ENCODE measurements around the gene KRTAP10-8.
"Not testable (repeated sequence)": the region's sequence is repeated elsewhere in the genome, so short reads cannot be mapped to it uniquely, and the experiment has no call there.

DNA sequence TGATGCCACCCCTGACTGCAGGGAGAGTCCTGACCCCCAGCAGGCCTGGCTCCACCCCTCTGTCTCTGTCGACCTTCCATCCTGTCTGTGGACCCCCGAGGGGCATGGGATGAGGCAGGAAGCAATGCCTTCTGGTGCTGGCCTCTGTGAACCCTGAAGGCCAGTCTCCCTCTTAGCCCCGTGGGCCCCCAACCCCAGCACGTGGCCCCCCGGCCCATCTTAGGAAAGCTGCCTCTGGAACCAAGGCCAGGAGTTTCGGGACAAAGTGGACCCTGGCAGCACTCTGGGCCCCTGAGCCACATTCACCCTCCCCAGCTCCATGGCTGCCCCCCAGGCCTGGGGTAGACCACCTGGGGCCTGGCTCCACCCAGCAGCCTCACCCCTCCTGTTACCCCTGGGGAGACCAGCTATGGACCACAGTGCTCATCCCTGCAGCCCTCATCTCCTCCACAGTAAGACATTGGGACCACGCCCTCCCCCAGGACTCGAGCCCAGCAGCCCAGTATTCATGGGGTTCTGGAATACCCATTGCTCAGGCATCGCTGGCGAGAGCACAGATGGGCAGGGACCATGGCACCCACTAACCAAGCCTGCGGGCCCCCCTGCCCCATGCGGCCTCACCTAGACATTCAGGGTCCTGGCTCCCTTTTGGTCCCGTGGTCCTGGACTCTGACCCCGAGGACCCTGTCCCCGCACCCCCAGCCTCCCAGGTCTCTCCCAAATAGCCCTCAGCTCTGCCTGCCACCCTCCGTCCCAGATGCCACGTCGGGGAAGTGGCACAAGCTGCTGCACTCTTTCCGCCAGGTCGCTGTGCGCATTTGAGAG lies 26.8 kb downstream of the KRTAP10-8 start:
- TF ChIP-seq, protein P1, sequence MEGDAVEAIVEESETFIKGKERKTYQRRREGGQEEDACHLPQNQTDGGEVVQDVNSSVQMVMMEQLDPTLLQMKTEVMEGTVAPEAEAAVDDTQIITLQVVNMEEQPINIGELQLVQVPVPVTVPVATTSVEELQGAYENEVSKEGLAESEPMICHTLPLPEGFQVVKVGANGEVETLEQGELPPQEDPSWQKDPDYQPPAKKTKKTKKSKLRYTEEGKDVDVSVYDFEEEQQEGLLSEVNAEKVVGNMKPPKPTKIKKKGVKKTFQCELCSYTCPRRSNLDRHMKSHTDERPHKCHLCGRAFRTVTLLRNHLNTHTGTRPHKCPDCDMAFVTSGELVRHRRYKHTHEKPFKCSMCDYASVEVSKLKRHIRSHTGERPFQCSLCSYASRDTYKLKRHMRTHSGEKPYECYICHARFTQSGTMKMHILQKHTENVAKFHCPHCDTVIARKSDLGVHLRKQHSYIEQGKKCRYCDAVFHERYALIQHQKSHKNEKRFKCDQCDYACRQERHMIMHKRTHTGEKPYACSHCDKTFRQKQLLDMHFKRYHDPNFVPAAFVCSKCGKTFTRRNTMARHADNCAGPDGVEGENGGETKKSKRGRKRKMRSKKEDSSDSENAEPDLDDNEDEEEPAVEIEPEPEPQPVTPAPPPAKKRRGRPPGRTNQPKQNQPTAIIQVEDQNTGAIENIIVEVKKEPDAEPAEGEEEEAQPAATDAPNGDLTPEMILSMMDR (tag by site-specific recombination; IDR thresholded peaks at IDR 0.05) = not testable (repeated sequence)
- TF ChIP-seq, protein P2, sequence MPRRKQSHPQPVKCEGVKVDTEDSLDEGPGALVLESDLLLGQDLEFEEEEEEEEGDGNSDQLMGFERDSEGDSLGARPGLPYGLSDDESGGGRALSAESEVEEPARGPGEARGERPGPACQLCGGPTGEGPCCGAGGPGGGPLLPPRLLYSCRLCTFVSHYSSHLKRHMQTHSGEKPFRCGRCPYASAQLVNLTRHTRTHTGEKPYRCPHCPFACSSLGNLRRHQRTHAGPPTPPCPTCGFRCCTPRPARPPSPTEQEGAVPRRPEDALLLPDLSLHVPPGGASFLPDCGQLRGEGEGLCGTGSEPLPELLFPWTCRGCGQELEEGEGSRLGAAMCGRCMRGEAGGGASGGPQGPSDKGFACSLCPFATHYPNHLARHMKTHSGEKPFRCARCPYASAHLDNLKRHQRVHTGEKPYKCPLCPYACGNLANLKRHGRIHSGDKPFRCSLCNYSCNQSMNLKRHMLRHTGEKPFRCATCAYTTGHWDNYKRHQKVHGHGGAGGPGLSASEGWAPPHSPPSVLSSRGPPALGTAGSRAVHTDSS (tag by site-specific recombination; IDR thresholded peaks at IDR 0.05) = not testable (repeated sequence)
- TF ChIP-seq ZNF404 (tag by site-specific recombination; IDR thresholded peaks at IDR 0.05); YY1 (tag by site-specific recombination; IDR thresholded peaks at IDR 0.05); ZEB2 (tag by site-specific recombination; IDR thresholded peaks at IDR 0.05); EGR2 (tag by site-specific recombination; IDR thresholded peaks at IDR 0.05; ENCODE audit: low read depth); ZNF157 (tag by site-specific recombination; IDR thresholded peaks at IDR 0.05); ZNF366 (tag by site-specific recombination; conservative IDR thresholded peaks at IDR 0.05); ZNF140 (tag by site-specific recombination; IDR thresholded peaks at IDR 0.05); ZNF707 (tag by site-specific recombination; IDR thresholded peaks at IDR 0.05): not testable (repeated sequence)

Data from HEK293 (cell line).